Karpas-422 (cell line): Measurements from ENCODE around the gene C11orf24. TPM values are rescaled to one million over a fixed set of nuclear protein-coding genes. Genes with fewer than 3 reads are reported as not detected.

Source experiments
- DNase-seq: peaks from one replicate; pipeline ENCODE4 v3.0.0-alpha.2; 2015
- H2AFZ ChIP-seq: fragments of 200-600 bp; sonication (generic); 2 replicates; pipeline ENCODE4 v1.6.1; 2014; ENCODE audit warnings: antibody characterized with exemption, low read length, mixed read lengths
- H3K27ac ChIP-seq: fragments of 200-600 bp; sonication (generic); 2 replicates; pipeline ENCODE4 v1.5.1; 2014; ENCODE audit warnings: mild to moderate bottlenecking, low read length, moderate library complexity
- H3K27me3 ChIP-seq: fragments of 200-600 bp; sonication (generic); 2 replicates; pipeline ENCODE4 v1.6.1; 2014; ENCODE audit warnings: low read length, mixed read lengths
- H3K36me3 ChIP-seq: fragments of 200-600 bp; sonication (generic); 2 replicates; pipeline ENCODE4 v1.6.1; 2014; ENCODE audit warnings: low read length, mixed read lengths; ENCODE audit not compliant: insufficient read depth
- H3K4me1 ChIP-seq: fragments of 200-600 bp; sonication (generic); 2 replicates; pipeline ENCODE4 v1.6.1; 2014; ENCODE audit warnings: mild to moderate bottlenecking, low read length, mixed read lengths
- H3K4me2 ChIP-seq: fragments of 200-600 bp; sonication (generic); 2 replicates; pipeline ENCODE4 v1.6.1; 2014; ENCODE audit warnings: low read length, low read depth, mild to moderate bottlenecking; ENCODE audit not compliant: poor library complexity, severe bottlenecking
- H3K4me3 ChIP-seq: fragments of 200-600 bp; sonication (generic); 2 replicates; pipeline ENCODE4 v1.5.1; 2014; ENCODE audit warnings: mild to moderate bottlenecking, antibody characterized with exemption, low read length, mixed read lengths
- H3K79me2 ChIP-seq: fragments of 200-600 bp; sonication (generic); 2 replicates; pipeline ENCODE4 v1.6.1; 2014; ENCODE audit warnings: mild to moderate bottlenecking, low read length, mixed read lengths
- H3K9ac ChIP-seq: fragments of 200-600 bp; sonication (generic); 2 replicates; pipeline ENCODE4 v1.6.0; 2014; ENCODE audit warnings: low read length
- H3K9me2 ChIP-seq: fragments of 200-600 bp; sonication (generic), shearing (Covaris generic); replicated peaks from 2 replicates; pipeline ENCODE4 v1.6.0; 2014; ENCODE audit warnings: mild to moderate bottlenecking, low read length, moderate library complexity; ENCODE audit not compliant: insufficient read depth
- H3K9me3 ChIP-seq: fragments of 300-700, 200-600 bp; sonication (generic); 2 replicates; pipeline ENCODE4 v1.6.1; 2014; ENCODE audit warnings: low read length, mixed read lengths
- H4K20me1 ChIP-seq: fragments of 200-600 bp; sonication (generic); 2 replicates; pipeline ENCODE4 v1.6.1; 2014; ENCODE audit warnings: mild to moderate bottlenecking, antibody characterized with exemption, low read length, low read depth; ENCODE audit not compliant: insufficient read depth
- total RNA-seq: library from RNA; depleted of rRNA; stranded (reverse); fragments of >200 nt; shearing (Covaris generic); gene quantifications from 2 replicates; pipeline ENCODE4 v1.2.3, GENCODE V29; 2014; ENCODE audit warnings: low replicate concordance

The C11orf24 gene
- total RNA-seq, 1 experiment from 2014 or later = 25.4 TPM

DNA sequence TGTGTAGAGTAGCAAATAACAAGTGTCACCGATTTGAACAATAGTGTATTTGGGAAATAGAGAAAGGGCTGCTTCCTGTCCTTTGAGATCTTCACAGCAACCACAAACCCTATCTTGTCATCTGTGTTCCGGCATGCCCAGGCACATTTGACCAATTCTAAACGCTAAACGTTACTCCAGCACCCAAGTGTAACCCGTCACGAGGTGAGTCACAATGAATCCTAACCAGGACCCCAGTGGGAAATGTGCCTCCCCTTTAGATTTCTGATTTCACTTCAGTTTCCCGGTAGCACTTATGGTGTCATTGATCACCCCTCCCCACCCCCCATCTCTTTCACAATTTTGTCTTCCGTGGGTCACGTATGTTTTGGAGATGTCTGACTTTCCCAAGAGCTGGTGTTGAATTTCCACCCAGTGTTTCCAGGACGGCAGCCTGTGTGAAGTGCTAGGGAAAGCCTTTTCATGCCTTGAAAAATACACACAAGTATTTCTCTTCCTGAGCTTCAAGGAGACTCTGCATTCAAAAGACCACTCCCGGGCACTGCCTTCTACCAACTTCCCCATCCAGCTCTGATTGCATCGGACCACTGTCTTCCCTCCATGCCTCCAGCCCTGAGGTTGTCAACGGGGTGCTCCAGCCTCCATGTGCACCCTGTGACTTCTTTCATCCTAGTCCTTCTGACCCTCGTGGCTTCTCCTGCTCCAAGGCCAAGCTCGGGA lies 10.5 kb upstream of the C11orf24 start:
- Histone ChIP-seq H2AFZ (no peak overlapping the region), H3K27ac (no peak overlapping the region), H3K79me2 (no peaks in the 10 kb centered on the region)

DNA sequence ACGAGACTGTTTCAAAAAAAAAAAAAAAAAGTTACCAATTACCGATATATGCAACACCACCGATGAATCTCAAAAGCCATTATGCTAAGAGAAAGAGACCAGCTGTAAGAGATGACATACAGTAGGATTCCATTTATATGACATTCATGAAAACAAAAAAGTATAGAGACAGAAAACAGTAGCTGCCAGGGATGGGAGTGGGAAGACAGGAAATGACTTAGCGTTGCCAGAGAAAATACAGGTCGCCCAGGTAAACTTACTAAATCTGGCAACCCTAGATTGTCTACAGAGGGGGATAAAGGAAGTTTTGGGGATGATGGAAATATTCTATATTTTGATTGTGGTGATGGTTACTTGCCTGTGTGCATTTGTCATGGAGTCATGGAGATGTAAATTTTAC lies 7.9 kb upstream of the C11orf24 start:
- no peaks in the 10 kb centered on the region for H4K20me1 ChIP-seq
- no peak overlapping the region for H3K9ac ChIP-seq
- H3K79me2 ChIP-seq = no peaks in the 10 kb centered on the region
- H3K27me3 ChIP-seq = no peaks in the 10 kb centered on the region
- H3K27ac ChIP-seq = no peak overlapping the region
- no peak for DNase-seq
- no peak overlapping the region for H3K4me2 ChIP-seq
- peaks cover under 1% of the 10 kb centered on the region; the same call in 1 of the 2 replicates for H3K9me3 ChIP-seq
- no peak overlapping the region for H2AFZ ChIP-seq
- no peaks in the 10 kb centered on the region for H3K36me3 ChIP-seq
- no peak overlapping the region for H3K4me3 ChIP-seq
- H3K4me1 ChIP-seq = no peaks in the 10 kb centered on the region
- no peaks in the 10 kb centered on the region for H3K9me2 ChIP-seq

More for the DNA sequence above, 10.5 kb upstream of the C11orf24 start:
- Histone ChIP-seq H3K4me2 (no peak overlapping the region), H3K27me3 (no peaks in the 10 kb centered on the region), H3K4me3 (no peak overlapping the region), H4K20me1 (no peaks in the 10 kb centered on the region), H3K9me2 (no peaks in the 10 kb centered on the region), H3K9ac (no peak overlapping the region), H3K9me3 (peaks cover 4% of the 10 kb centered on the region; the same call in 1 of the 2 replicates), H3K4me1 (no peaks in the 10 kb centered on the region), H3K36me3 (no peaks in the 10 kb centered on the region)
- no peak for DNase-seq

DNA sequence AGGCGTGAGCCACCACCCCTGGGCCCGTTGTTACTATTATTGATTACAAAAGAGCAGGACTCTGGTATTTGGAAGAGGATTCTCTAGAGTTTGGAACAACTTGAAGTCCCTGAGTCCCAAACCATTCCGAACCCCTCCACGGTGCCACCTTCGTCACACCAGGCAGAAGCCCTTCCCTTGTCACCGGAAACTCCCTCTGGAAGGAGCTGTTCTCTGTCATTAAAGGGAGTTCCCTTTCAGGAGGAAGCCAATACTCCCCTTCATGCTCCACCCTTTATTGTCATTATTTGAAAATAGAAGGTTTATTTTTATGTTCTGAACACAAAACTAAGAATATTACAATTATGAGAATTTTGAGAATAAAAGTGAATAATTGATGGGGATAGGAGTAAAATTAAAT lies 5.1 kb upstream of the C11orf24 start:
- Histone ChIP-seq H3K79me2 (no peaks in the 10 kb centered on the region), H3K9ac (no peak overlapping the region), H4K20me1 (no peaks in the 10 kb centered on the region), H3K27ac (no peak overlapping the region), H3K27me3 (no peaks in the 10 kb centered on the region), H3K9me2 (no peaks in the 10 kb centered on the region), H3K4me2 (no peak overlapping the region), H3K4me1 (peaks cover 19% of the 10 kb centered on the region), H3K4me3 (no peak overlapping the region), H2AFZ (no peak overlapping the region), H3K9me3 (no peaks in the 10 kb centered on the region), H3K36me3 (no peaks in the 10 kb centered on the region)
- DNase-seq = no peak

DNA sequence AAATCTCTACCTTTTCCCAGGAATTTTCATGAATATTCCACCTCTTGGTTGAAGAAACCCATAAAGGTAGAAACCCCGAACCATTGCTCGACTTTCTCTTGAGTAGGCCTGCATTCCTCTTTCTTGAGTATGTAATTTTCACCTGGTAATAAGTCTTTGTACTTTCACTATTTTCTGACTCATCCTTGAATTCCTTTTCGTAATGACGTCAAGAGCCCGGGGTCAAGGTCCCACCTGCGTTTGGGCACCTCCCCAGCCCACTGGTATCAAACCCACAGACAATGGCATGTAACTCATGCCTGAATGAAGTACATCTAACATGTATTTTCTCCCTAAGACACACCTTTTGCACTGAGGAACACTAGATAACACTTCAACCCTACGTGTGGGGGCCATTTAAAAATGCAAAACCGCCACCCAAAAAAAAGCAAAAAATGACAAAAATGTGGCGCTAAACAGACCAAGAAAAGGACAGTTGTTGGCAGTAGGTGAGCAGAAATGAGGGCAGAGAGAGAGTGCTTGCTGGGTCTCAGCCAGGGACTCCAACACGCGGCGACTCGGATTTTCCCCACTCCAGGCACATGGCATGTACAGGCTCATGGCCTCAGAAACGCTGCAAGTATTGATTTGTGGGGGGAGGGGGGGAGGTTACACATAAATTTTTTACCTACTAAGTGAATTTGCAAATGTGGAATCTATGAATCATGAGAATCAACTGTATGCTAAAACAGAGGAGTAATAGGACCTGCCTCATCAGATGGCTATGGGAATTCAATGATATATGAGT lies 4.1 kb upstream of the C11orf24 start:
- no peak overlapping the region for H3K4me2 ChIP-seq
- peaks cover 20% of the 10 kb centered on the region for H3K4me1 ChIP-seq
- no peak for DNase-seq
- no peak overlapping the region for H3K9ac ChIP-seq
- H3K9me3 ChIP-seq = no peaks in the 10 kb centered on the region
- H3K27me3 ChIP-seq = no peaks in the 10 kb centered on the region
- no peak overlapping the region for H3K4me3 ChIP-seq
- H3K9me2 ChIP-seq = no peaks in the 10 kb centered on the region
- no peaks in the 10 kb centered on the region for H3K36me3 ChIP-seq
- H3K79me2 ChIP-seq = peaks cover 8% of the 10 kb centered on the region
- no peaks in the 10 kb centered on the region; the same call in 1 of the 2 replicates for H4K20me1 ChIP-seq
- H3K27ac ChIP-seq = no peak overlapping the region
- no peak overlapping the region for H2AFZ ChIP-seq

DNA sequence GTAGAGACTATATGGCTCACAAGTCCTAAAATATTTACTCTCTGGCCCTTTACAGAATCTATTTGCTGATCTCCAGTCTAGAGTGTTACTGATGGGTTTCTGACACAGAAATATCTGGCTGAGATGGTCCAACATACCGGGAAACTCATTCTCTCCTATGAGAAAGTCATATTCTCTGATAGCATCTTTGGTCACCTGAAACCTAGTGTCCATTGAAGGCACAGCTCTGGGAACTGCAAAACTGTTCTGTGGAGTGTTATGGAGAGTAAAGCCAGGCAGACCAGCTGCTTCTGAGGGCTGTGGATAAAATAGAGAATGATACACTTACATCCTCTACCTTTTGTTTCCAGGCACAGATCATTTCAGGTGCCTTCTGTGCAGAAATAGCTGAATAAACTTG lies 2.5 kb upstream of the C11orf24 start:
- H3K27me3 ChIP-seq = no peaks in the 10 kb centered on the region
- no peak overlapping the region for H2AFZ ChIP-seq
- H3K9ac ChIP-seq = no peak overlapping the region
- peak overlapping the region; percentile 89; the same call in 1 of the 2 replicates for H3K27ac ChIP-seq
- no peak overlapping the region for H3K4me3 ChIP-seq
- H3K79me2 ChIP-seq = peaks cover 24% of the 10 kb centered on the region
- H3K4me1 ChIP-seq = peaks cover 37% of the 10 kb centered on the region
- no peaks in the 10 kb centered on the region for H3K9me2 ChIP-seq
- H4K20me1 ChIP-seq = no peaks in the 10 kb centered on the region; the same call in 1 of the 2 replicates
- DNase-seq = no peak
- no peaks in the 10 kb centered on the region for H3K9me3 ChIP-seq
- H3K4me2 ChIP-seq = no peak overlapping the region
- H3K36me3 ChIP-seq = no peaks in the 10 kb centered on the region

DNA sequence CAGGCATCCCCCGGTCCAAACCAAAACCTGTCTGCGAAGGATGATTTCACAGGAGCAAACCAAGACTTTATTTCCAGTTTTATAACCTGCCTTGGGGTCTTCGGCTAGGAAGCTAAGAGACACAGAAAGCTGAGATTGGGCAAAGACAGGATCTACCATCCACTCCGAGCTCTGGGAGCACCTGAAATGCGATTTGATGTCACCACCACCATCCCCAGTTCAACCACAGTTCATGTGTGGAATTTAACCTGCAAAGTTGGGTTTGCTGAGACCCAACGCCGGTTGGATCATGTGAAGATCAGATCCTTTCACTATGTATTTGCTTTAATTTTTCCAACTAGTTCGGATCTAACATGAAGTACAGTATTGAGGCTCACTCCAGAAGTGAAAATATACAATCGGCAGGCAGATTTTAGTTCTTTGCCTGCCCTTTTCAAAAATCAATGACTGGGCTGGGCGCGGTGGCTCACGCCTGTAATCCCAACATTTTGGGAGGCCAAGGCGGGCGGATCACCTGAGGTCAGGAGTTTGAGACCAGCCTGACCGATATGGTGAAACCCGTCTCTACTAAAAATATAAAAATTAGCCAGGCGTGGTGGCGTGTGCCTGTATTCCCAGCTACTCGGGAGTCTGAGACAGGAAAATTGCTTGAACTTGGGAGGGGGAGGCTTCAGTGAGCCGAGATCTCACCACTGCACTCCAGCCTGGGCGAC lies 1.4 kb upstream of the C11orf24 start:
- DNase-seq = peak; percentile 48
- Histone ChIP-seq H3K4me3 (peak overlapping the region; percentile 95), H3K27ac (peak overlapping the region; percentile 89)

DNA sequence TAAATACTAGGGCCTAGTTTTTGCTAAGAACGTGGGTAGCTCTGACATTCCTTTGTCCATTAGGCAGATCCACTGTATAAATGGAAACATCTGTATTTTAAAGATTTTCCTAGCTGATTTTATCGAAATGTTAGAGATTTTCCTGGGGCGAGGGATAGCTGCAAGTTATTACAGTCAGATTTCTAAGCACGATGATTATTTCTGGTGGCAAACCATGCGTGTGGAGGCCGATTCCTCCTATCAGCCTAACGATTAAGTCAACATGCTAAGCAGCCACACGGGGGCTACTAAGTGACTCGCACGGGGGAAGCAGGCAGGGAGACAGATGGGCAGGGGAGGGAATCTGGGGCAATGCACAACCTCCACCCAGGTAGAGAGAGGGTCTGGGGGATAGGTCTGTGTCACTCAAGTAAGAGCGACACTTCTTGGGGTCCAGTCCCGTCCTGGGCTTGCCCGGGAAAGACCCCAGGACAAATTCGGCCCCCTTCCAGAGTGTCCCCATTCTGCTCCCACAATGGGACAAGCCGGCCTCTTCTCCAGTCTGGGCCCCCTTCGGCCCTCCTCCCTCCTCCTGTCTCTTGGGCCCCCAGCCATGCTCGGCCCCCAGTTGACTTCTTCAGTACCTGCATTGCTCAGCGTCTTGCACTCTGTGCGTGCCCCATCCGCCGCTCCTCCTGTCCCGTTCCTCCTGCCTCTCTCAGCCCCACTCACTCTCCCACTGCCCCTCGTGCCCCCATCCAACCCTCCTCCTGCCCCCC lies 571 bp downstream of the C11orf24 start:
- H2AFZ ChIP-seq = no peak overlapping the region
- H4K20me1 ChIP-seq = no peaks in the 10 kb centered on the region; the same call in 1 of the 2 replicates
- no peaks in the 10 kb centered on the region for H3K9me2 ChIP-seq
- H3K4me3 ChIP-seq = peak overlapping the region; percentile 95
- H3K9me3 ChIP-seq = no peaks in the 10 kb centered on the region
- peaks cover 8% of the 10 kb centered on the region for H3K36me3 ChIP-seq
- no peaks in the 10 kb centered on the region for H3K27me3 ChIP-seq
- peaks cover 32% of the 10 kb centered on the region for H3K79me2 ChIP-seq
- H3K9ac ChIP-seq = peak overlapping the region; percentile 98
- H3K4me2 ChIP-seq = peak overlapping the region; percentile 87
- H3K4me1 ChIP-seq = peaks cover 66% of the 10 kb centered on the region
- peak overlapping the region; percentile 76 for H3K27ac ChIP-seq
- peak; percentile 92 for DNase-seq

More for the DNA sequence above, 1.4 kb upstream of the C11orf24 start:
- peak overlapping the region; percentile 76 for H3K9ac ChIP-seq
- H4K20me1 ChIP-seq = no peaks in the 10 kb centered on the region; the same call in 1 of the 2 replicates
- peak overlapping the region; percentile 87 for H3K4me2 ChIP-seq
- no peaks in the 10 kb centered on the region for H3K9me3 ChIP-seq
- peaks cover 32% of the 10 kb centered on the region for H3K79me2 ChIP-seq
- H3K4me1 ChIP-seq = peaks cover 46% of the 10 kb centered on the region
- H2AFZ ChIP-seq = no peak overlapping the region
- H3K9me2 ChIP-seq = no peaks in the 10 kb centered on the region
- H3K36me3 ChIP-seq = peaks cover 3% of the 10 kb centered on the region; the same call in 1 of the 2 replicates
- no peaks in the 10 kb centered on the region for H3K27me3 ChIP-seq
